SU-DHL-6 (cell line): Measurements from ENCODE around the gene UXS1.

Experiments used
- H2AFZ ChIP-seq: fragments of 200-600 bp; sonication (generic); 2 replicates; pipeline ENCODE4 v1.6.1; 2014; ENCODE audit warnings: low read depth, mild to moderate bottlenecking, moderate library complexity, mixed read lengths, antibody characterized with exemption, low read length; ENCODE audit not compliant: severe bottlenecking
- H3F3A ChIP-seq: fragments of 200-600 bp; shearing (Covaris generic); 2 replicates; pipeline ENCODE4 v1.6.0; 2016; ENCODE audit warnings: antibody characterized with exemption, mild to moderate bottlenecking; ENCODE audit not compliant: insufficient read depth
- H3K27ac ChIP-seq: fragments of 200-600 bp; sonication (generic); 2 replicates; pipeline ENCODE4 v1.5.1; 2016; ENCODE audit warnings: low read depth, mild to moderate bottlenecking, low read length, moderate library complexity, mixed read lengths
- H3K27me3 ChIP-seq: fragments of 200-600 bp; sonication (generic), shearing (Covaris generic); 2 replicates; pipeline ENCODE4 v1.6.0; 2014; ENCODE audit warnings: mild to moderate bottlenecking, low read length
- H3K36me3 ChIP-seq: fragments of 200-600 bp; sonication (generic); 2 replicates; pipeline ENCODE4 v1.6.1; 2014; ENCODE audit warnings: mild to moderate bottlenecking, low read length, mixed read lengths
- H3K4me2 ChIP-seq: fragments of 300-600, 200-600 bp; shearing (Covaris generic), sonication (generic); 2 replicates; pipeline ENCODE4 v1.6.0; 2014; ENCODE audit warnings: low read length, low read depth, mild to moderate bottlenecking; ENCODE audit not compliant: poor library complexity, severe bottlenecking
- H3K4me3 ChIP-seq: fragments of 200-600 bp; sonication (generic); 2 replicates; pipeline ENCODE4 v1.5.1; 2014; ENCODE audit warnings: antibody characterized with exemption, low read length, mild to moderate bottlenecking, mixed read lengths; ENCODE audit not compliant: insufficient read depth, poor library complexity, severe bottlenecking
- H3K79me2 ChIP-seq: fragments of 200-600 bp; sonication (generic); 2 replicates; pipeline ENCODE4 v1.6.1; 2014; ENCODE audit warnings: mild to moderate bottlenecking, low read length, moderate library complexity; ENCODE audit not compliant: insufficient read depth
- H3K9ac ChIP-seq: fragments of 200-600 bp; sonication (generic); 2 replicates; pipeline ENCODE4 v1.7.0; 2014; ENCODE audit warnings: mild to moderate bottlenecking, low read length
- H3K9me2 ChIP-seq: fragments of 200-600 bp; sonication (generic); replicated peaks from 2 replicates; pipeline ENCODE4 v1.6.1; 2014; ENCODE audit warnings: low read length; ENCODE audit not compliant: insufficient read depth
- H3K9me3 ChIP-seq: fragments of 200-600 bp; sonication (generic); 2 replicates; pipeline ENCODE4 v1.6.1; 2014; ENCODE audit warnings: low read length, mixed read lengths; ENCODE audit not compliant: insufficient read depth
- H4K20me1 ChIP-seq: fragments of 200-600 bp; sonication (generic); 2 replicates; pipeline ENCODE4 v1.6.1; 2014; ENCODE audit warnings: low read depth, mild to moderate bottlenecking, antibody characterized with exemption, low read length, moderate library complexity, mixed read lengths
- EZH2phosphoT487 ChIP-seq: fragments of 200-600 bp; sonication (generic), shearing (Covaris generic); conservative IDR thresholded peaks from 2 replicates; pipeline ENCODE4 v1.6.1; 2018; ENCODE audit warnings: mild to moderate bottlenecking, antibody characterized with exemption, low read length, moderate library complexity, mixed read lengths
- TF ChIP-seq, protein P1 (sequence below): fragments of 200-600 bp; sonication (generic); IDR thresholded peaks from one replicate; pipeline ENCODE4 v1.5.1; 2017; ENCODE audit warnings: antibody characterized with exemption, mild to moderate bottlenecking, low read length, moderate library complexity; ENCODE audit not compliant: insufficient read depth, poor library complexity, severe bottlenecking

UXS1 gene

DNA sequence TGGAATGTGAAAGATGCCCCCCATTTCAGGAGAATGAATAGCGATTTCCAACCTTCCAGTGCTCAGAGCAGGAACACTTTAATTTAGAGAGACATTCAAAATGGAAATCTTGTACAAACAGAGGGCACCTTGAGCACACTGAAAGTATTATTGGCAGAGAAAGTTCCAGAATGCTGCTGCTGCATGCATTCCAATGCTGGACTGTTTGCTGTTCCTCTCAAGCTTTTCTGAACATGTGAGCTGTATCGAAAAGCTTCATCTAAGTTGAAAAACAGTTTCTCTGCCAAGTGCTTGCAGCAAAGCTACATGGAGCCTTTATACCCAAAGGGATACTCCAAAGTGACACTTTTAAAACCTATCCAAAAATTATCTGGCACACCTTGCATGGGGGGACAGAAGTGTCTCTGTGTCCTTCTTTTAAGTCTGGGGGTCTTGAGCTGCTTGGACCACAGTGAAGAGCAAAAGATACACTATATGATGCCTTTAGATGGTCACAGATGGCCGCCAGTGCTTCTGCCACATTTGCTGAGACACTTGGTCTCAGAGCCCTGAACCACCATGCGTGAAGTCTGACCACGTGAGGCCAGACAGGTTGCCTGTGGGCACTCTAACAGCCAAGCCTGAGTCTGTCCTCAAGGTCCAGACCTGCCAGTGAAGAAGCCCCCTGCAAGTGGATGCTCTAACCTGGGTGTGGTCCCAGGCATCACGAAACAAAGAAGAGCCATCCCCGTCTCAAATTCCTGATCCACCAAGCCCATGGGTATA lies 18.8 kb downstream of the UXS1 start:
- H3K9me2 ChIP-seq, result no peaks in the 10 kb centered on the region
- H3K36me3 ChIP-seq, result no peaks in the 10 kb centered on the region
- no peaks in the 10 kb centered on the region for H3K79me2 ChIP-seq
- no peaks in the 10 kb centered on the region for H3F3A ChIP-seq
- H3K27me3 ChIP-seq, result no peaks in the 10 kb centered on the region
- no peak overlapping the region for H3K4me3 ChIP-seq
- H3K9ac ChIP-seq, result no peak overlapping the region
- no peaks in the 10 kb centered on the region for H4K20me1 ChIP-seq
- H3K27ac ChIP-seq, result no peak overlapping the region
- no peak overlapping the region for H3K4me2 ChIP-seq
- H2AFZ ChIP-seq, result no peak overlapping the region
- no peak for TF ChIP-seq EZH2phosphoT487
- TF ChIP-seq, protein P1, sequence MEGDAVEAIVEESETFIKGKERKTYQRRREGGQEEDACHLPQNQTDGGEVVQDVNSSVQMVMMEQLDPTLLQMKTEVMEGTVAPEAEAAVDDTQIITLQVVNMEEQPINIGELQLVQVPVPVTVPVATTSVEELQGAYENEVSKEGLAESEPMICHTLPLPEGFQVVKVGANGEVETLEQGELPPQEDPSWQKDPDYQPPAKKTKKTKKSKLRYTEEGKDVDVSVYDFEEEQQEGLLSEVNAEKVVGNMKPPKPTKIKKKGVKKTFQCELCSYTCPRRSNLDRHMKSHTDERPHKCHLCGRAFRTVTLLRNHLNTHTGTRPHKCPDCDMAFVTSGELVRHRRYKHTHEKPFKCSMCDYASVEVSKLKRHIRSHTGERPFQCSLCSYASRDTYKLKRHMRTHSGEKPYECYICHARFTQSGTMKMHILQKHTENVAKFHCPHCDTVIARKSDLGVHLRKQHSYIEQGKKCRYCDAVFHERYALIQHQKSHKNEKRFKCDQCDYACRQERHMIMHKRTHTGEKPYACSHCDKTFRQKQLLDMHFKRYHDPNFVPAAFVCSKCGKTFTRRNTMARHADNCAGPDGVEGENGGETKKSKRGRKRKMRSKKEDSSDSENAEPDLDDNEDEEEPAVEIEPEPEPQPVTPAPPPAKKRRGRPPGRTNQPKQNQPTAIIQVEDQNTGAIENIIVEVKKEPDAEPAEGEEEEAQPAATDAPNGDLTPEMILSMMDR, result no peak
- H3K9me3 ChIP-seq, result no peaks in the 10 kb centered on the region

DNA sequence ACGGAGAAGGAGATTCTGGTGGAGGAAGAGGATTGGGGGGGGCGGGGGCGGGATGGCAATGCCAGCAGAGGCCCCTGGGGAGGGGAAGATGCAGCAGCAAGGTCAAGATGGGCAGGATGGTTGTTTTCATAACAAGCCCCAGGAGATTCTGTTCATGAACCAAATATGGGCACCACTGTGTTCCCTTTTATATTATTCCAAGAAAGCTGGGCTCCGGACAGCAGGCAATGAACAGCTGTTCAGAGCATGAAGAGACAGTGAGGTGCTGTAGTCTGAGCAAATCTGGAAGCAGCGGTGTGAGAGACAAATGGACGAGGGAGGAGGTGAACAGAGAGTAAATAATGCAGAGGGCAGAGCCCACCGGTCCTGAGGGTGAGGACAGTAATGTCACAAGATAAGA lies 20.0 kb downstream of the UXS1 start:
- H3K4me2 ChIP-seq, result no peak overlapping the region

GRCh38 chr2:106172649-106173048 lies 21.5 kb downstream of the UXS1 start:
- Histone ChIP-seq H2AFZ (no peak overlapping the region), H3K9me2 (no peaks in the 10 kb centered on the region), H3K27me3 (no peaks in the 10 kb centered on the region), H3K4me3 (no peak overlapping the region), H3K9ac (no peak overlapping the region), H3K4me2 (no peak overlapping the region), H3K27ac (no peak overlapping the region), H3F3A (no peaks in the 10 kb centered on the region), H3K9me3 (no peaks in the 10 kb centered on the region), H4K20me1 (no peaks in the 10 kb centered on the region), H3K79me2 (no peaks in the 10 kb centered on the region), H3K36me3 (no peaks in the 10 kb centered on the region)
- no peak for TF ChIP-seq EZH2phosphoT487
- TF ChIP-seq, protein P1, result no peak

More for the DNA sequence above, 20.0 kb downstream of the UXS1 start:
- H3K4me3 ChIP-seq, result no peak overlapping the region
- no peaks in the 10 kb centered on the region for H3K9me3 ChIP-seq
- no peaks in the 10 kb centered on the region for H4K20me1 ChIP-seq
- H2AFZ ChIP-seq, result no peak overlapping the region
- no peaks in the 10 kb centered on the region for H3K36me3 ChIP-seq
- H3K79me2 ChIP-seq, result no peaks in the 10 kb centered on the region
- H3K27ac ChIP-seq, result no peak overlapping the region
- H3K27me3 ChIP-seq, result no peaks in the 10 kb centered on the region
- TF ChIP-seq, protein P1, result no peak
- TF ChIP-seq EZH2phosphoT487, result no peak
- no peak overlapping the region for H3K9ac ChIP-seq
- no peaks in the 10 kb centered on the region for H3F3A ChIP-seq
- H3K9me2 ChIP-seq, result no peaks in the 10 kb centered on the region
